ENCODE measurements around the gene NDUFS4. TPM values are rescaled to one million over a fixed set of nuclear protein-coding genes. Genes with fewer than 3 reads are reported as not detected.
"Not testable (repeated sequence)": the region's sequence is repeated elsewhere in the genome, so short reads cannot be mapped to it uniquely, and the experiment has no call there.

NDUFS4 gene
- total RNA-seq, 1 donor from 2014 or later: 71.8 TPM

GRCh38 chr5:53604309-53604708 lies 43.9 kb downstream of the NDUFS4 start:
- TF ChIP-seq CTCF (IDR thresholded peaks at IDR 0.05; ENCODE audit: unreplicated experiment): no peak
- no peak overlapping the region for H3K4me3 Mint-ChIP-seq
- peaks cover 41% of the 10 kb centered on the region for H3K36me3 Mint-ChIP-seq
- H3K27me3 Mint-ChIP-seq (ENCODE audit: low read depth): no peaks in the 10 kb centered on the region
- peaks cover 4% of the 10 kb centered on the region for H3K9me3 Mint-ChIP-seq
- peaks cover 8% of the 10 kb centered on the region for H3K4me1 Mint-ChIP-seq
- DNase-seq (ENCODE audit: low spot score in 2 of 2, unreplicated experiment in 2 of 2): no peak
- H3K27ac Mint-ChIP-seq: no peak overlapping the region

- H3K27me3 Mint-ChIP-seq (ENCODE audit: low read depth): no peaks in the 10 kb centered on the region
- H3K4me3 Mint-ChIP-seq: no peak overlapping the region
- H3K36me3 Mint-ChIP-seq: peaks cover 35% of the 10 kb centered on the region
- TF ChIP-seq CTCF (IDR thresholded peaks at IDR 0.05; ENCODE audit: unreplicated experiment): no peak
- DNase-seq (ENCODE audit: low spot score in 2 of 2, unreplicated experiment in 2 of 2): no peak
- no peaks in the 10 kb centered on the region for H3K9me3 Mint-ChIP-seq
- peaks cover 30% of the 10 kb centered on the region for H3K4me1 Mint-ChIP-seq
- H3K27ac Mint-ChIP-seq: no peak overlapping the region
Measured at GRCh38 chr5:53607886-53608285, 47.4 kb downstream of the NDUFS4 start.

DNA sequence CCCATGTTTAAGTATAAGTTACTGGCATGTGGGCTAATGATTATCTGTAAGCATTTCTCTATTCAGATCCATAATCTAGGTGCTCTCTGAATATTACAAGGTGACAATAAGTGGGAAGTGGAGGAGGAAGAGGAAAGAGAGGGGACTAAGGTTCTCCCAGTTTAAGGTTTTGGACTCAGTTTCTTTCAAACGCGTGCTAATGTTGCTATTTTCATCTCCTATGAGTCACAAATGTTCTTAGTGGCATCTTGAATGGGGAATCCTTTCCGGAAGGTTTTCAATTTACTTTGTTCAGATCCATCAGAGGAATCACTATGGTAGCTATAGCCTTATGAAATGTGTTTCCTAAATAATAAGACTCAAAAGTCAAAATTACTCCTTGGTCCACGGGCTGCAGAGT lies 48.5 kb downstream of the NDUFS4 start:
- not testable (repeated sequence) for H3K4me3 Mint-ChIP-seq; DNase-seq (ENCODE audit: low spot score in 2 of 2, unreplicated experiment in 2 of 2)
- peaks cover 31% of the 10 kb centered on the region for H3K4me1 Mint-ChIP-seq

DNA sequence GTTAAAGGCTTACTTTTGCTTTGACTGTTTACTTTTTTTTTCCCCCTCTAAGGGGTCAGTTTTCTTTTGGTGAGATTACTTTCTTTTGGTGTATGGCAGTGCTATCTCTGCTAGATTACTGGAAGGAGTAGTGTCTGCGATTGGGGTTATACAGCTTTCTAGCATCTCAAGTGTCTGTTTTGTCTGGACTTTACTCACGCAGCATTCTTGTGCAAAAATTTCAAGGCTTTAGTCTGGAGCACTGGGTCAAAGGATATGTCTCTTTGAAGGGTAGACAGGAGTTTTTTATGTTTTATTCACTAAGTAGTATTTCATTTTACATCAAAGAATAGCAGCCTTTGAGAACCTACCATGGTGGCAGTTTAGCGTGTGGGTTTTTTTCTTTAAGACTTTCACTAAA lies 52.6 kb downstream of the NDUFS4 start:
- Mint-ChIP-seq H3K27ac (peak overlapping the region; percentile 87), H3K36me3 (peaks cover 11% of the 10 kb centered on the region), H3K9me3 (no peaks in the 10 kb centered on the region), H3K4me1 (peaks cover 35% of the 10 kb centered on the region), H3K27me3 (ENCODE audit: low read depth) (no peaks in the 10 kb centered on the region), H3K4me3 (peak overlapping the region; percentile 16)
- no peak for DNase-seq (ENCODE audit: low spot score in 2 of 2, unreplicated experiment in 2 of 2)
- no peak for TF ChIP-seq CTCF (IDR thresholded peaks at IDR 0.05; ENCODE audit: unreplicated experiment)

More for the DNA sequence above, 48.5 kb downstream of the NDUFS4 start:
- H3K27ac Mint-ChIP-seq; H3K27me3 Mint-ChIP-seq (ENCODE audit: low read depth); H3K9me3 Mint-ChIP-seq: not testable (repeated sequence)
- H3K36me3 Mint-ChIP-seq: peaks cover 35% of the 10 kb centered on the region

DNA sequence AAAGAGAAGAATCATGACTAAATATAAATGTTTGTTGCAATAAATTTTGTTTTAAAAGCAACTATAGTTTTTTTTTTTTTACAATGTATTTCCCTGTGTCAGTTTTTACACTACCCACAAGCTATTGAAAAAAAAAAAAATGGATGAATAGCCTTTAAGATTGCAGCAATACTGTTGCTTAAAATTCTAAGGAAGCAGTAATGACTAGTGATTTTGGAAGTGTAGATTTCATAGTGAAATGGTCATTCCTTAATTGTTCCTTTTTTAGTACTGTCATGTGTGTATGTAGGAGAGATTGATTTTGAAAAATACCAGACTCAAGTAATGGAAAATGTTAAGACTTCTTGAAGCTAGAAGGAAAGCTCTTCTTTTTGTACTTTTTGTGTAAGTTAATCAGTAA lies 53.1 kb downstream of the NDUFS4 start:
- H3K4me3 Mint-ChIP-seq: no peak overlapping the region
- H3K4me1 Mint-ChIP-seq: peaks cover 35% of the 10 kb centered on the region
- TF ChIP-seq CTCF (IDR thresholded peaks at IDR 0.05; ENCODE audit: unreplicated experiment): no peak
- H3K36me3 Mint-ChIP-seq: peaks cover 8% of the 10 kb centered on the region
- H3K27me3 Mint-ChIP-seq (ENCODE audit: low read depth): no peaks in the 10 kb centered on the region
- H3K9me3 Mint-ChIP-seq: no peaks in the 10 kb centered on the region
- H3K27ac Mint-ChIP-seq: peak overlapping the region; percentile 49
- no peak for DNase-seq (ENCODE audit: low spot score in 2 of 2, unreplicated experiment in 2 of 2)

DNA sequence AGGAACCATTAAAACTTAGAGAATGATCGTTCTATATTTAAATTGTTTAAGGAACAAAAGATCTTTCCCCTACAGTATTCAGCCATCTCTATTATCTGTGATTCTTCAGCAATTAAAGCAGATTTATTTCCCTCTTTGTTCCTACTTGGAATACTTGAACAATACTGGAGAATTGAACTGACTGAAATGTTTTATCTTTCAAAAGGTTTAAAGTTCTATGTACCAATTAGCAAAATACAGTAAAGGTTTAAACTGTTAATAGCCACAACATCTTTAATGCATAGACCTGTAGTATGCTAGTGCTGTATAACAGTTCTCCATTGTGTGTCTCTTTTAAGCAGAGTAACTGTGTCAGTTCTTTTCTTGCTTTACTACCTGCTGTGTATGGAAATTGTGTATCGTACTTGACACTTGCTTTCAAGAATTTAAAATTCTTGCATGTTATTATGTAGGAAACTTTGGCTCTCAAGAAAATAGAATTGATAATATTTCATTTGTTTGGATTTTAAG lies 54.0 kb downstream of the NDUFS4 start:
- Mint-ChIP-seq H3K27me3 (ENCODE audit: low read depth) (no peaks in the 10 kb centered on the region), H3K36me3 (no peaks in the 10 kb centered on the region), H3K4me3 (no peak overlapping the region), H3K4me1 (peaks cover 35% of the 10 kb centered on the region), H3K27ac (peak overlapping the region; percentile 27), H3K9me3 (no peaks in the 10 kb centered on the region)
- no peak for DNase-seq (ENCODE audit: low spot score in 2 of 2, unreplicated experiment in 2 of 2)
- no peak for TF ChIP-seq CTCF (IDR thresholded peaks at IDR 0.05; ENCODE audit: unreplicated experiment)

All from mesothelial cell of epicardium (in vitro differentiated cells).